Activated T-helper 1 cell treated with anti-CD3 and anti-CD28 coated beads, Interleukin-12 subunit alpha, Interleukin-12 subunit beta, Interleukin-2, Interleukin-4 antibody, amounts not matched to agents 30 ng/mL and 10 ng/mL and 1 ng/mL, durations not matched to agents 14 hours and 24 hours and 36 hours (primary cell): Measurements from ENCODE around the gene IL23R. TPM values are rescaled to one million over a fixed set of nuclear protein-coding genes. Genes with fewer than 3 reads are reported as not detected.

Experiments
- DNase-seq: peaks from one replicate; pipeline ENCODE4 v3.0.0; 2021; ENCODE audit warnings: low spot score
- H3K27ac Mint-ChIP-seq: one replicate; pipeline ENCODE4 v1.8.0; 2021; ENCODE audit warnings: mild to moderate bottlenecking, mixed read lengths
- H3K27me3 Mint-ChIP-seq: one replicate; pipeline ENCODE4 v1.8.0; 2022; ENCODE audit warnings: mild to moderate bottlenecking, moderate library complexity, mixed read lengths; ENCODE audit not compliant: insufficient read depth
- H3K36me3 Mint-ChIP-seq: one replicate; pipeline ENCODE4 v1.8.0; 2021; ENCODE audit warnings: low read depth, mixed read lengths
- H3K4me1 Mint-ChIP-seq: one replicate; pipeline ENCODE4 v1.8.0; 2021; ENCODE audit warnings: low read depth, mixed read lengths
- H3K4me3 Mint-ChIP-seq: one replicate; pipeline ENCODE4 v1.8.0; 2021; ENCODE audit warnings: mild to moderate bottlenecking, moderate library complexity, mixed read lengths
- H3K9me3 Mint-ChIP-seq: one replicate; pipeline ENCODE4 v1.8.0; 2021; ENCODE audit warnings: mixed read lengths
- intact Hi-C: fragments of 100-400 bp; cut with micrococcal nuclease; formaldehyde crosslinking; loops from one replicate; pipeline ENCODE4 v1.15.1; 2024
- total RNA-seq: library from RNA; stranded (reverse); gene quantifications from 2 replicates; pipeline ENCODE4 v1.2.3, GENCODE V29; 2022

Gene IL23R, protein sequence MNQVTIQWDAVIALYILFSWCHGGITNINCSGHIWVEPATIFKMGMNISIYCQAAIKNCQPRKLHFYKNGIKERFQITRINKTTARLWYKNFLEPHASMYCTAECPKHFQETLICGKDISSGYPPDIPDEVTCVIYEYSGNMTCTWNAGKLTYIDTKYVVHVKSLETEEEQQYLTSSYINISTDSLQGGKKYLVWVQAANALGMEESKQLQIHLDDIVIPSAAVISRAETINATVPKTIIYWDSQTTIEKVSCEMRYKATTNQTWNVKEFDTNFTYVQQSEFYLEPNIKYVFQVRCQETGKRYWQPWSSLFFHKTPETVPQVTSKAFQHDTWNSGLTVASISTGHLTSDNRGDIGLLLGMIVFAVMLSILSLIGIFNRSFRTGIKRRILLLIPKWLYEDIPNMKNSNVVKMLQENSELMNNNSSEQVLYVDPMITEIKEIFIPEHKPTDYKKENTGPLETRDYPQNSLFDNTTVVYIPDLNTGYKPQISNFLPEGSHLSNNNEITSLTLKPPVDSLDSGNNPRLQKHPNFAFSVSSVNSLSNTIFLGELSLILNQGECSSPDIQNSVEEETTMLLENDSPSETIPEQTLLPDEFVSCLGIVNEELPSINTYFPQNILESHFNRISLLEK
- total RNA-seq = 13.3 and 14.1 TPM in 2 replicates

DNA sequence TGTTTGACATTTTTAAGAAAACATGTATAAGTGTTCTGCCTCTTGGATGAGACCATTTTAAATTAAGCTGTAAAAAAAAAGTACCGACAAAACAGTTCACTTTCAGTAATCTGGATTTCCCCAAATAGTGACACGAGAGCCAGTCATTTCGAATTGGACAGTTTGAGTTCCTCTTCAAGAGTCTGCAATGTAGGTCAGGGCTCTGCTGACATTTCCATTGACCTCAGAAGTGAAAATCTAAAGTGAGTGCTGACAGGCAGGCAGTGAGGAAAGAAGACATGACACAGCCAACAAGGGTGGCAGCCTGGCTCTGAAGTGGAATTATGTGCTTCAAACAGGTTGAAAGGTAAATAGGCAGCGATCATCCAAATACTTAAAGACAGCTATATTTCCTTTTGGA lies at the start of gene IL23R:
Gene IL23R (plus strand): TSS at position 259 of the 400 bp plus-strand sequence. CDS start 1,667 bp downstream, outside the sequence.
- Mint-ChIP-seq H3K27me3 (no peaks in the 10 kb centered on the region), H3K9me3 (peaks cover 5% of the 10 kb centered on the region), H3K36me3 (peaks cover 14% of the 10 kb centered on the region), H3K27ac (peak within 1 kb of the TSS; percentile 93), H3K4me3 (peak within 1 kb of the TSS; percentile 84), H3K4me1 (peaks cover 76% of the 10 kb centered on the region)
- intact Hi-C loops = loop anchor here (1.0 kb wide), 4 partner anchors 8 to 108 kb away; no protein-coding TSS in a partner anchor
- peak; percentile 62 for DNase-seq

DNA sequence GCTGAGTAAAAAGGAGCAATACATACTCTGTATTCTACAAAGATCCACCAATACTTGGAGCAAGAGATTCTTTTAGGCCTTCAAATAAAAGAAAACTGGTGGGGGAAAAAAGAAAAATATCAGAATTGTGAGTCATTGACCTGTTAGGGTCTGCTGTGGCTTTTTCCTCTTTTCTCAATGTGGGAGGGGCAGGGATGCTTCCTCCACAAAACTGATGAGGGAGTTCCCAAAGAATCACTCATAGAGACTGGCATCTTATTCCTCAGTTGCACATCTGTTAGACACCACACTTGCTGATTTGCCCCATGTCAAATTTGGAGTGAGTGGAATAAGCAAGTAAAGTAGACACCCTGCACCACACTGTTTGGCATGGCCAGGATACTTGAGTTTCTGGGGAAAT lies 48.1 kb upstream of the IL23R start:
- Mint-ChIP-seq H3K9me3 (peaks cover 5% of the 10 kb centered on the region), H3K4me3 (no peak overlapping the region), H3K36me3 (peaks cover 2% of the 10 kb centered on the region), H3K27ac (no peak overlapping the region), H3K4me1 (no peaks in the 10 kb centered on the region), H3K27me3 (no peaks in the 10 kb centered on the region)
- no peak for DNase-seq
- intact Hi-C loops = no loop called here

DNA sequence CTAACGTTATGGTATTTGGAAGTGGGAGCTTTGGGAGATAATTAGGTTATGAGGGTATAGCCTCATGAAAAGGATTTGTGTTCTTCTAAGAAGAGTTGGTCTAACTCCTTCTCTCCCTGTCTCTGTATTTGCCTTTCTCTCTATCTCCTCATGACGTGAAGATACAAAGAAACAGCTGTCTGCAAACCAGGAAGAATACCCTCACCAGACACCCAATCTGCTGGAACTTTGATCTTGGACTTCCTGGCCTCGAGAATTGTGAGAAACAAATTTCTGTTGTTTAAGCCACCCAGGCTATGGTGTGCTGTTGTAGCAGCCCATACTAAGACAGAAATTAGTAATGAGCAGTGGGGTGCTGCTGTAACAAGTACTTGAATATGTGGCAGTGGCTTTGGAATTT lies 47.6 kb upstream of the IL23R start:
- H3K4me3 Mint-ChIP-seq = no peak overlapping the region
- H3K9me3 Mint-ChIP-seq = peaks cover 5% of the 10 kb centered on the region
- H3K27me3 Mint-ChIP-seq = no peaks in the 10 kb centered on the region
- H3K27ac Mint-ChIP-seq = no peak overlapping the region
- no peaks in the 10 kb centered on the region for H3K4me1 Mint-ChIP-seq
- peaks cover 2% of the 10 kb centered on the region for H3K36me3 Mint-ChIP-seq
- intact Hi-C loops = no loop called here
- DNase-seq = no peak

DNA sequence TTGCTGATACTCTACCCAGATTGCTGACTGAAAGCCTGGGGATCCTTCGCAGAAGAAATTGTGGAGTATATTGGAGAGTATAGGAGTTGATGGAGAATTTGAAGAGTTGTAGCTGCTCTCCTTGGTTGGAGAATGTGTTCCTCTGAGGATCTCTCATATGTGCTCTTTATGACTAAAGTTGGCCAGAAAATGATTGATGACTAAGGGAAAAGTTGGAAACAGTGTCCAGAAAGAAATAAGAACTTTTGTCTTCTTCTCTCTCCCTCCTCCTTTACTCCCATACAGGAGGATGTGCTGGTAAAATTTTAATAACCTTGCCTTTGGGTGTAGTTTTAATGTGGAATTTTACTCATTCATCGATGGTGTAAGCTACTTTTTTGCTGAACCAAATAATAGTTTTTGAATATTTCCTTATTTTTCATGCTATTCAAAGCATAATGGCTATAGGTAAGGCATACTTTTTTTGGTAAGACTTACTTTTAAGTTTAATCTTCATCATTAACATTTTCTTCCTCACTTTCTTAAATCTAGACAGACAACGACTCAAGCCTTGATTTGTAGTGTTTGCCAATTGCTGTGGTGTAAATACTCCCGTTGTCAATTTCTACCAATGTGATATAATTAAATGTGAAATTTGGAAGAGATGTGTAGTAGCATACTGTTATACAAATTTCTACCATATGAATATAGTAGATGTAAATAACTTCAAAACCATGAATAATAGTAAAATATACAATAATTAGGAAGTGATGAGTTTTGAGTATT lies 45.2 kb upstream of the IL23R start:
- intact Hi-C loops = no loop called here
- H3K36me3 Mint-ChIP-seq = no peaks in the 10 kb centered on the region

DNA sequence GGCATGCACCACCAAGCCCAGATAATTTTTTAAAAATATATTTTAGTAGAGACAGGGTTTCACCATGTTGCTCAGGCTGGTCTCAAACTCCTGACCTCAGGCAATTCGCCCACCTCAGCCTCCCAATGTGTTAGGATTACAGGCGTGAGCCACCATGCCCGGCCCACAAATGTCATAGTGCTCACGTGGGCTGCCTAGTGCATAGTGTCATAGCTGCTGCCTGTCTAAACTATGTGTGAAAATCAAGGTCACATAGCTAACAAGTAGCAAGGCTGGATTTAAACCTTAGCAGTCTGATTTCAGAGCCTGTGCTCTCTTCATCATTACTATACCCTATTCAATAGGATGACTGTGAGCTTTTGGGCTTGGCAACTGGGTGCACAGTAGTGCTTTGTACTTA lies 41.8 kb upstream of the IL23R start:
- intact Hi-C loops = no loop called here

More for the DNA sequence above, 45.2 kb upstream of the IL23R start:
- no peak for DNase-seq
- no peaks in the 10 kb centered on the region for H3K27me3 Mint-ChIP-seq
- no peaks in the 10 kb centered on the region for H3K9me3 Mint-ChIP-seq
- H3K27ac Mint-ChIP-seq = no peak overlapping the region
- no peak overlapping the region for H3K4me3 Mint-ChIP-seq
- peaks cover 2% of the 10 kb centered on the region for H3K4me1 Mint-ChIP-seq

DNA sequence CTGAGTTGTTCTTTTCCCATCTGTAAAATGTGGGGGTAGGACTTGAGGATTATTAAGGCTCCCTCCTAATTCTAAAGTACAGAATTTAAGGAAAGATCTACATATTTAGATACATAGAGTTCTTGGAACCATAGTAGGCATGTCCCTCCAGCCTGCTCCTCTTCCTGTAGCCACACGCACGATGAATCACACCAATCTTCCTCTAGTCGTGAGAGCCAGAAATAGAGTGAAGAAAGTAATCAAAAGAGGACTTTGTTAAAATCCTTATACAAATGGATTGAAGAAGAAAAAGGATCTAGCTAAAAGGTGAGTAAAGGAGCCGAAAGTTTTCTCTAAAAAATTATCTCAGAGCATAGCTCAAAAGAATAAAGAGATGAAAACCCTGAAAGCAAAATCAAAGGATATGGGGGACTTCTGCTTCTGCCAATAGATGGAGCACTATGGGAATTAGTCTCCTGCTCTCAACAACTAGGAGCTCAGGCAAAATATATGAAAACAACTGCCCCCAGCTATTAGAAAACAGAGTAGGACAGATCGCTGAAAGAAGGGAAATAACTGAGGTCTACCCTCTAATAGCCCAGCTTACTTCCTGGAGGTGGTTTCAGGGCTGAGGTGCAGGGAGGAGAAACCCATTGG lies 40.0 kb upstream of the IL23R start:
- intact Hi-C loops = no loop called here
- H3K27ac Mint-ChIP-seq = no peak overlapping the region
- DNase-seq = no peak
- H3K36me3 Mint-ChIP-seq = no peaks in the 10 kb centered on the region
- H3K4me1 Mint-ChIP-seq = peaks cover 18% of the 10 kb centered on the region
- H3K4me3 Mint-ChIP-seq = no peak overlapping the region
- no peaks in the 10 kb centered on the region for H3K9me3 Mint-ChIP-seq
- H3K27me3 Mint-ChIP-seq = no peaks in the 10 kb centered on the region

More for the DNA sequence above, 41.8 kb upstream of the IL23R start:
- Mint-ChIP-seq H3K4me1 (peaks cover 8% of the 10 kb centered on the region), H3K36me3 (no peaks in the 10 kb centered on the region), H3K27me3 (no peaks in the 10 kb centered on the region), H3K9me3 (no peaks in the 10 kb centered on the region), H3K27ac (no peak overlapping the region), H3K4me3 (no peak overlapping the region)
- no peak for DNase-seq

DNA sequence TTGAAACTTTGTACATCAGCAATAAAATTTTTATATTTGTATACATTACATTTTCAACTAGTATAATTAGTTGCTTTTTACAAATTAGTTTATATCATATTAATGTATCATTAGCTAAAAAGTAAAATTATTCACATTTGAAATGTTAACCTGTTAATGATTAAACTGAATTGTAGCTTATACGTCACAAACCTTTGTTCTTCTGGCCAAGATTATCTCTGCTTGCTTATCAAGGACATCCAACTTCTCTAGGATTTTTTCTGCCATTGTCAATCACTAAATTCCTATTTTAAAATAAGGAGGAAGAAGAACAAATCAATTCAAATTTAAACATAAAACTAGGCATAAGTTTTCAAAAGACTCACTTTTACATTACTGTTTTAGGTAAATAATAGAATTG lies 39.3 kb upstream of the IL23R start:
- Mint-ChIP-seq H3K4me1 (peaks cover 18% of the 10 kb centered on the region), H3K27ac (no peak overlapping the region), H3K4me3 (no peak overlapping the region)

DNA sequence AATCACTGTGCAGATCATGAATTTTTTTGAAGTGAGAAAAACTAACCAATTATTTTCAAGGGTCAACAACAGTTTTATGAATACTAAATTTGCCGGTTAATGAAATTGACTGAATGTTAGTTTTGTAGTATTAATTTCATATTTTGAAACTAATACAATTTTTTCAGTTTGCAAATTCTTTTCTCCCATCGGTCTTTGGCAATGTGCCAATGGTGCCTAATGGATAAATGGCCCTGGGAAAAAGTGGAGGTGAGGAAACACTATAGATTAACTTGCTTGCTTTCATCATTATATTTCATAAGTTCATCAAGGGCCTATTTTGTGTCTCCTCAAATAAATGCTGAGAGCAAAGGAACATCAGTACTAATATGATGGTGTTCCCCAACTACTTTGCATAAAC lies 35.6 kb upstream of the IL23R start:
- Mint-ChIP-seq H3K27me3 (no peaks in the 10 kb centered on the region), H3K36me3 (no peaks in the 10 kb centered on the region), H3K27ac (no peak overlapping the region), H3K4me3 (no peak overlapping the region), H3K9me3 (no peaks in the 10 kb centered on the region), H3K4me1 (peaks cover 30% of the 10 kb centered on the region)
- intact Hi-C loops = no loop called here
- no peak for DNase-seq

More for the DNA sequence above, 39.3 kb upstream of the IL23R start:
- intact Hi-C loops = no loop called here
- H3K27me3 Mint-ChIP-seq = no peaks in the 10 kb centered on the region
- H3K9me3 Mint-ChIP-seq = no peaks in the 10 kb centered on the region
- no peak for DNase-seq
- no peaks in the 10 kb centered on the region for H3K36me3 Mint-ChIP-seq

DNA sequence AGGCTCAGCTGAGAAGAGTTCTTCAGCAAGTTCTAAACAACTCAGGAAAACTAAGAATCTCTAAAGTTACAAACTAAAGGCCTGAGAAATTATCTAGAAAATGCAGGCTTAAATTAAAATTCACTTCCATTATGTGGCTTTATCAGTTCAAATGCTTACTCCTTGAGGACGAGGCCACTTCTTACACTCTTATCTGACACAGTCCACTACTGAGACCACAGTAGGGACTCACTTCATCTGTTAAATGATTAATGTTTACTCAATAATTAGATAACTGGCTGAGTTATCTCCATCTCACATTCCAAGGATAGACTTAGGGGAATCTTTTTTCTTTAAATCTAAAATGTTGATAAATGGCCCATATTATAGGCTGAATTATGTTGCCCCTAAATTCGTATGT lies 33.1 kb upstream of the IL23R start:
- H3K27ac Mint-ChIP-seq = no peak overlapping the region
- H3K4me1 Mint-ChIP-seq = peaks cover 22% of the 10 kb centered on the region
- intact Hi-C loops = no loop called here
- H3K36me3 Mint-ChIP-seq = no peaks in the 10 kb centered on the region
- DNase-seq = no peak
- H3K4me3 Mint-ChIP-seq = no peak overlapping the region
- no peaks in the 10 kb centered on the region for H3K9me3 Mint-ChIP-seq
- no peaks in the 10 kb centered on the region for H3K27me3 Mint-ChIP-seq

DNA sequence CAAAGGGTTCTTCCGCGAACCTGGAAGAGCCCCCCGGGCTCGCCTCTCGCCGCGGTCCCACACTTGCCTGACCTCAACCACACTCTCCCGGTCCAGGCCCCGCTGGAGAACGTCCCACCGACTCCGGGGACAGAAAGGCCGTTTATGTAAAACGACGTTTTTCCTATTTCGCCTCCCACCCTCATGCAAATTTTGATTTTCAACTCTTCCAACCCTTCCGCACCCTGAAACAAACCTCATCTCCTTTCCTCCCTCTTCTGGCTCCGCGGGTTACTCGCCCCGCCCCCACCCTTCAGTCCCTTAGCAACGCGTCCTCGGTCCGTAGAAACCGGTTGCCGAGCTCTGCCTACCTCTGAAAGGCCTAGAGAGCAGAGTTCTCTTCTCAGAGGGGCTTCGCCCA lies 31.6 kb upstream of the IL23R start, which contains the start of gene C1orf141:
Gene C1orf141 (minus strand): TSS at position 276 of the 400 bp plus-strand sequence. CDS start 7,730 bp downstream, outside the sequence.
- H3K36me3 Mint-ChIP-seq = no peaks in the 10 kb centered on the region
- H3K9me3 Mint-ChIP-seq = no peaks in the 10 kb centered on the region
- H3K4me3 Mint-ChIP-seq = peak within 1 kb of the TSS; percentile 80
- intact Hi-C loops = no loop called here
- no peak for DNase-seq
- peak within 1 kb of the TSS; percentile 46 for H3K27ac Mint-ChIP-seq
- H3K27me3 Mint-ChIP-seq = no peaks in the 10 kb centered on the region
- H3K4me1 Mint-ChIP-seq = peaks cover 22% of the 10 kb centered on the region

DNA sequence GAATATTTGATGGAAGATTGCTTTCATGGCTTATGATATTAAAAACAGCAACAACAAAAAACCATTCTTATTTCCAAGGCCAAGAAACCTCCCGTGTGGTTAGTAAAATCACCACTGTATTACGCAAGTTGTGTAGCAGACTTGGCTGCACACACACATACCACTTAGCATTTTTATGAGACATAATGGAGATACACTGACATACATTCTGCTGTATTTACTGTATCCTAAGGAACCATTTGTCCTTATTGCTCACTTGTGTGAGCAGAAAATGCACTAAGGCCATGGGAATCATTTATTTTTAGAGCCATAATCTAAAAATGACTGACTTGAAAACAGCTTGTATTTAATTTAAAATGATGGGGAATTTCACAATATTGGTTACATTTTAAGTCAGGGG lies 30.9 kb upstream of the IL23R start:
- DNase-seq = no peak
- Mint-ChIP-seq H3K27ac (no peak overlapping the region), H3K27me3 (no peaks in the 10 kb centered on the region), H3K4me3 (peak overlapping the region; percentile 19), H3K9me3 (no peaks in the 10 kb centered on the region), H3K36me3 (no peaks in the 10 kb centered on the region), H3K4me1 (peaks cover 15% of the 10 kb centered on the region)
- intact Hi-C loops = no loop called here

DNA sequence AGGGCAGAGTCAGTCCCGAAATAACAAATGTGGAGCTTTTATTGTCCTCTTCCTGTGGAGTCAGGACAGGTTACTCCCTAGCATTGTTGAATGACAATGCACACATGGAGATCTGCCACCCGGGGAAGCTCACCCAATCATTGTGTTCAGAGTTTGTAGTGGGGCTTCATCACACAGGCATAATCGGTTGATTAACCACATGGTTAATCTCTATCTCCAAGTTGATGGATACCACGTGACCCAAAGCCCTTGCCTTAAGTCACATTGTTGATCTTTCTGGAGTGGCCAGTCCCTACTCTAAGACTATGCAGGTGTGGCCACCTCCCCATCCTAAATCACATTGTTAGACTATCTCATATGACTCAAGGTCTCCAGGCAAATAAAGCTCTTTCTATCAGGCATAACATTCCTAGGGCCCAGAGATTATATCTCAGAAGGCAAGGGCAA lies 28.9 kb upstream of the IL23R start:
- H3K4me1 Mint-ChIP-seq = peaks cover 13% of the 10 kb centered on the region
- H3K27ac Mint-ChIP-seq = no peak overlapping the region
- no peaks in the 10 kb centered on the region for H3K9me3 Mint-ChIP-seq
- intact Hi-C loops = no loop called here
- no peaks in the 10 kb centered on the region for H3K27me3 Mint-ChIP-seq
- H3K4me3 Mint-ChIP-seq = no peak overlapping the region
- H3K36me3 Mint-ChIP-seq = no peaks in the 10 kb centered on the region
- no peak for DNase-seq
